Vagina (tissue), 2 donors: ENCODE data around the gene P2RX6.

Source experiments
- CTCF ChIP-seq, 3 experiments: fragments of 450-650 bp in 2 of 3; fragments of 200-600 bp in 1 of 3; sonication (generic) in 1 of 3; IDR thresholded peaks; one replicate each; pipeline ENCODE4 v1.5.1; 2017 to 2019; ENCODE audit warnings: antibody characterized with exemption in 3 of 3, mild to moderate bottlenecking in 2 of 3, moderate library complexity in 2 of 3
- POLR2A ChIP-seq, 2 donors: fragments of 450-650 bp; IDR thresholded peaks; one replicate each; pipeline ENCODE4 v1.6.1; 2017; ENCODE audit warnings: antibody characterized with exemption in 2 of 2, mild to moderate bottlenecking in 2 of 2, moderate library complexity in 2 of 2
- POLR2AphosphoS5 ChIP-seq, 2 donors: sonication (generic); formaldehyde crosslinking; IDR thresholded peaks; one replicate each; pipeline ENCODE4 v1.9.0; 2017; ENCODE audit warnings: antibody characterized with exemption in 2 of 2, mild to moderate bottlenecking in 2 of 2, low read depth in 1 of 2; ENCODE audit not compliant: insufficient read depth in 1 of 2

- TF ChIP-seq CTCF (IDR thresholded peaks at IDR 0.05), result no peak
- TF ChIP-seq POLR2A (IDR thresholded peaks at IDR 0.05), result no peak
- no peak for TF ChIP-seq POLR2AphosphoS5 (IDR thresholded peaks at IDR 0.05; ENCODE audit: insufficient read depth in 1 of 2, low read depth in 1 of 2)
Observed at GRCh38 chr22:21044931-21045584, 30.1 kb downstream of the P2RX6 start.
